Kidney (tissue), 14 donors: ENCODE measurements around the gene PTH1R. TPM values are rescaled to one million over a fixed set of nuclear protein-coding genes. Genes with fewer than 3 reads are reported as not detected.

Source experiments
- DNase-seq, 5 donors: peaks; one replicate each; pipeline ENCODE4 v3.0.0-alpha.2; 2013 to 2020
- FAIRE-seq: peaks from 2 replicates; lab custom pipeline; 2012; peaks lifted over from hg19 to GRCh38; lab: Jason Lieb, UNC
- H3K27ac ChIP-seq, 2 donors: one replicate each; pipeline ENCODE4 v1.7.0; 2013; ENCODE audit warnings: low read depth in 2 of 2, low read length in 2 of 2, inconsistent platforms in 1 of 2
- H3K27me3 ChIP-seq: one replicate; pipeline ENCODE4 v1.7.1; 2013; ENCODE audit warnings: low read length, inconsistent platforms; ENCODE audit not compliant: control insufficient read depth, insufficient read depth
- H3K36me3 ChIP-seq, 3 donors: one replicate each; pipeline versions ENCODE4 v1.7.0 to v1.7.1; 2013; ENCODE audit warnings: low read length in 3 of 3, control low read depth in 1 of 3, inconsistent platforms in 1 of 3; ENCODE audit not compliant: insufficient read depth in 3 of 3, control insufficient read depth in 2 of 3
- H3K4me1 ChIP-seq, 3 donors: one replicate each; pipeline versions ENCODE4 v1.7.0 to v1.7.1; 2013; ENCODE audit warnings: low read length in 3 of 3, inconsistent platforms in 1 of 3, low read depth in 1 of 3; ENCODE audit not compliant: control insufficient read depth in 2 of 3, insufficient read depth in 2 of 3
- H3K4me3 ChIP-seq, 3 donors: one replicate each; pipeline versions ENCODE4 v1.7.0 to v1.8.1; 2013; ENCODE audit warnings: low read length in 3 of 3, control low read depth in 1 of 3, inconsistent platforms in 1 of 3
- H3K9ac ChIP-seq, 3 donors: one replicate each; pipeline versions ENCODE4 v1.7.0 to v1.7.1; 2013; ENCODE audit warnings: low read length in 3 of 3, control low read depth in 1 of 3, inconsistent platforms in 1 of 3
- H3K9me3 ChIP-seq, 3 donors: one replicate each; pipeline versions ENCODE4 v1.7.0 to v1.7.1; 2013; ENCODE audit warnings: low read length in 3 of 3, control low read depth in 1 of 3, inconsistent platforms in 1 of 3; ENCODE audit not compliant: control insufficient read depth in 2 of 3, insufficient read depth in 1 of 3
- intact Hi-C: fragments of 100-400 bp; cut with DNase I; formaldehyde crosslinking; loops from one replicate; pipeline ENCODE4 v1.11.1; 2022
- polyA plus RNA-seq: library from polyadenylated mRNA; stranded (reverse); fragments of 350-450 nt; fragmentation: Illumina TruSeq; extraction: RNeasy Lipid Tissue Mini Kit (QIAGEN cat#74804); gene quantifications from one replicate; pipeline ENCODE4 v1.2.3, GENCODE V29; 2014; ENCODE audit warnings: low read depth, low replicate concordance; ENCODE audit not compliant: insufficient read depth
- total RNA-seq: library from RNA; stranded (reverse); fragmentation: NEBNext Ultra II Directional; extraction: Animal tissue kit (Norgen Biotek cat#: 25700); gene quantifications from one replicate; pipeline ENCODE4 v1.2.1, GENCODE V29; 2021
- TF ChIP-seq, protein P1 (sequence below): IDR thresholded peaks from 3 replicates; pipeline ENCODE4 v1.5.1; 2012; ENCODE audit warnings: mild to moderate bottlenecking, moderate library complexity, borderline replicate concordance; ENCODE audit not compliant: insufficient read depth; ENCODE audit errors: extremely low read depth
- donor health status: control.
- donor health status: control.
- donor health status: control.
- donor health status: control.
- donor health status: control.
- donor health status: DM: yes; HTN: yes; CAD: no.
- donor health status: Normal renal cell carcinoma (clear cell type).

Gene PTH1R
- total and polyA plus RNA-seq, 2 donors from 2014 or later, result 286 to 1,885 TPM

DNA sequence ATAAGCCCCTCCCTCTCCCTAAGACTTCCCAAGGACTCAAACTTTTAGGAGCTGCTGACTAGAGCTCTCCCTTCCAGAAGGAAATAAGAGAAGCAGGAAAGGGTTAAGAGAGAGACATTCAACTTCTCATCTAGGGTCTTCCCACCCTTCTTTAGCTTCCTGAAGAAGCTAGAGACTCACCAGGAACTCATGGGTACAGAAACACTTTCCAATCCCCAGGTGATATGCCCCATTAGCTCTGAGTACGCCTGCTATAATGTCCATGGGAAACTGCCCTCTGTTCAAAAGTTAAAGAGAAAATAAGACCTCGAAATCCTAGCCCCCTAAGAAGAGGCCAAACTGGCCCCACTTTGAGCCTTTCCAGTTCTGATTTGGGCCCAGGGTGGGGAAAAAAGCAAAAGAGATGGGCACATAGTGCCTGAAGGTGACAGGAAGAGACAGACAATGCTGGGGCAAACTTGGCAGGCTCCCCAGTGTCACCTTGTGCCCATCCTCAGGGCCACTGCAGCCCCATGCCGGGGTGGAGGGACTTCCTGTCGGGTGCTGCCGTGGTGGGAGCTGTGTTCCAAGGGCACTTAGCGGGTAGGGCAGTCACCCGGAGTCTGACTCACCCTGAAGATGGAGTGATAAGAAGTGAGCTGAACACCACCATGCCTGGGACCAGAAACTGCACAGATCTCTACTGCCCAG lies 69.5 kb downstream of the PTH1R start:
- Histone ChIP-seq H3K9me3 (no peaks in the 10 kb centered on the region), H3K9ac (peak overlapping the region in 2 of 3 donors; percentile 38 to 79), H3K27ac (peak overlapping the region; percentile 91 to 97), H3K4me1 (peaks cover 4 to 80% (median 74%) of the 10 kb centered on the region in 3 donors), H3K27me3 (no peaks in the 10 kb centered on the region), H3K36me3 (no peaks in the 10 kb centered on the region), H3K4me3 (no peak overlapping the region)
- no peak for FAIRE-seq
- TF ChIP-seq, protein P1, sequence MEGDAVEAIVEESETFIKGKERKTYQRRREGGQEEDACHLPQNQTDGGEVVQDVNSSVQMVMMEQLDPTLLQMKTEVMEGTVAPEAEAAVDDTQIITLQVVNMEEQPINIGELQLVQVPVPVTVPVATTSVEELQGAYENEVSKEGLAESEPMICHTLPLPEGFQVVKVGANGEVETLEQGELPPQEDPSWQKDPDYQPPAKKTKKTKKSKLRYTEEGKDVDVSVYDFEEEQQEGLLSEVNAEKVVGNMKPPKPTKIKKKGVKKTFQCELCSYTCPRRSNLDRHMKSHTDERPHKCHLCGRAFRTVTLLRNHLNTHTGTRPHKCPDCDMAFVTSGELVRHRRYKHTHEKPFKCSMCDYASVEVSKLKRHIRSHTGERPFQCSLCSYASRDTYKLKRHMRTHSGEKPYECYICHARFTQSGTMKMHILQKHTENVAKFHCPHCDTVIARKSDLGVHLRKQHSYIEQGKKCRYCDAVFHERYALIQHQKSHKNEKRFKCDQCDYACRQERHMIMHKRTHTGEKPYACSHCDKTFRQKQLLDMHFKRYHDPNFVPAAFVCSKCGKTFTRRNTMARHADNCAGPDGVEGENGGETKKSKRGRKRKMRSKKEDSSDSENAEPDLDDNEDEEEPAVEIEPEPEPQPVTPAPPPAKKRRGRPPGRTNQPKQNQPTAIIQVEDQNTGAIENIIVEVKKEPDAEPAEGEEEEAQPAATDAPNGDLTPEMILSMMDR, result no peak
- intact Hi-C loops, result no loop called here
- DNase-seq, result peak in 2 of 5 donors; percentile 48 to 87

DNA sequence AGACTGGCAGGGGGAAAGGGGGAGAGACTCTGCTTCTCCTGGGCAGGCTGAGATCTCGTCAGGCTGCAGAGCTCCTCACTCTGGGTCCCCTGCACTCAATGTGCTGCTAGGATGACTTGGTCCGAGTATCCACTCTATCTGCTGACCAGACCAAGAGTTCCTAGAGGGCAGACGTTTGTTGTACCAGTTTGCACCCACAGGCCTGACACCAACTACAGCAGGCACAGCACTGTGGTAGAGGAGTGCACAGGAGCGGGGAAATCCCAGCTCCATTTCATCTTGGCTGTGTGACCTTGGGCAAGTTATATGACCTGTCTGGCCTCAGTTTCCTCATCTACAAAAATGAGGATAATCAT lies 70.0 kb downstream of the PTH1R start:
- intact Hi-C loops, result no loop called here
- DNase-seq (no peak), FAIRE-seq (no peak)
- Histone ChIP-seq H3K9ac (peak overlapping the region in 1 of 3 donors; percentile 79), H3K4me3 (no peak overlapping the region), H3K4me1 (peaks cover 4 to 78% (median 69%) of the 10 kb centered on the region in 3 donors), H3K9me3 (no peaks in the 10 kb centered on the region), H3K27ac (peak overlapping the region; percentile 91 to 97), H3K27me3 (no peaks in the 10 kb centered on the region), H3K36me3 (no peaks in the 10 kb centered on the region)
- TF ChIP-seq, protein P1, result no peak

DNA sequence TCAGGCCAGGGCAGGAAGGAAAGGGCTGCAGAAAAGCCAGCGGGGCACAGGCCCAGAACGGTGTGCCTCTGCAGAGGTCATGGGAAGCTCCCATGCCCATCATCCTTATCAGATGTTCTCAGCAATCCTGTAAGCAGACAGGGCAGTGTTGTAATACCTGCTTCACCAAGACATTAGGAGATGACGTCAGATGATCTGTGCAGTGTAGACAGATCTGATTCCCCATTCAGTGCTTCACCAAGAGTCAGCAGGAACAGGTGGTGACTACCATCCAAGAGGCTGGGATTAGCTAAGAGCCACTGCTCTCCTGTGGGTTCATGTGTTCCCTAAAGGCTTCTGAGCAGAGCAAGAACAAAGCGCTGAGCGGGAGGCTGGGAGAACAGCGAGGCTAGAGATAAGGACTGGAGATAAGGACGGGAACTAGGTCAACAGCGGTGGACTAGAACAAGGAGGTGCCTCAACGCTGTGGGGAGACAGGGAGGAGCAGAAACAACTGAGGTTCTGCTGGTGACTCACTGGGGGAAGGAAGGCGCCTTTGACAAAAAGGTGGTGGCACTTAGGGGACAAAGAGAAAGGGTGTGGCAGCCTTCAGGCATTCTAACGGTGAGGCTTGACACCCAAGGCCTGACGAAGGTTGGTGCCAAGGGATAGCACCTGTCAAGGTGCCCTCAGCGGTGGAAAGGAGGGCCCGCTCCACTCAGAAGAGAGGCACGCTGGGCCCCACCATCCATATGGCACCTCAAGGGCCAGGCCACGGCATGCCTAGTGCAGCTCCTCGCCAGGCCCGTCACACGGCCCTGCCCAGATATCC lies 70.7 kb downstream of the PTH1R start:
- intact Hi-C loops, result no loop called here
- Histone ChIP-seq H3K27me3 (no peaks in the 10 kb centered on the region), H3K4me3 (no peak overlapping the region), H3K36me3 (no peaks in the 10 kb centered on the region), H3K4me1 (peaks cover 4 to 76% (median 63%) of the 10 kb centered on the region in 3 donors), H3K9ac (peak overlapping the region in 1 of 3 donors; percentile 79), H3K9me3 (no peaks in the 10 kb centered on the region), H3K27ac (peak overlapping the region; percentile 91 to 97)
- DNase-seq (peak in 2 of 5 donors; percentile 33 to 81), FAIRE-seq (no peak)
- TF ChIP-seq, protein P1, result no peak
